ENCODE results near the gene TMEM183A.

TMEM183A gene

DNA sequence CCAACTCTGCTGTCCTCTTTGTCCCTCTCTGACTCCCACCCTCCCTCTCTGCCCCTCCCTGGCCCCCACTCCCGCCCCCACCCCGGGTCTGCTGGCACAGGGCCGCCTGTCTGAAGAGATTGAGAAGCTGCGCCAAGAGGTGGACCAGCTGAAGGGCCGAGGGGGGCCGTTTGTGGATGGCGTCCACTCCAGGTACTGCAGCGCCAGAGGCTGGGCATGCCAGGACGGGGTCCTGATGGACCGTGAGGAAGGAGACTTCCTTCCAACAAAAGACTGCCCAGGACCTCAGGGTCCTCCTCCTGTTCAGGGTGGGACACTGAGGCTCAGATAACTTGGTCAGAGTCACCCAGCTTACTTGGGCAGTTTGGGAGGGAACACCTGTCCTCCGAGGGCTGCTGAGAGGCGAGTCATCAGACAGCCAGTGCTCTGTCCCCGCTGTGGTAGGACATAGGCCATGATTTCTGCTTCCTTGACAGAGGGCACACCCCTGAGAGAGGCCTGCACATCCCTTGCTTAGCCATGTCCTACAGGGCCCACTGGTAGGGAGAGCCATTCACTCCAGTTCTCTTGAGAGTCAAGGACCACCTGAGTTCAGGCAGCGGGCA lies 42.5 kb downstream of the TMEM183A start:
- Histone ChIP-seq H3K4me3 (no peak overlapping the region), H3K9me3 (no peaks in the 10 kb centered on the region), H3K36me3 (replicated peaks) (no peaks in the 10 kb centered on the region), H3K4me1 (peaks cover 8% of the 10 kb centered on the region), H3K27me3 (ENCODE audit: low read depth) (no peaks in the 10 kb centered on the region)
- DNase-seq (ENCODE audit: low spot score in 2 of 2) = no peak
- in situ Hi-C loops (cut with MboI; ENCODE audit: low sequenced_read_pairs) = no loop called here

DNA sequence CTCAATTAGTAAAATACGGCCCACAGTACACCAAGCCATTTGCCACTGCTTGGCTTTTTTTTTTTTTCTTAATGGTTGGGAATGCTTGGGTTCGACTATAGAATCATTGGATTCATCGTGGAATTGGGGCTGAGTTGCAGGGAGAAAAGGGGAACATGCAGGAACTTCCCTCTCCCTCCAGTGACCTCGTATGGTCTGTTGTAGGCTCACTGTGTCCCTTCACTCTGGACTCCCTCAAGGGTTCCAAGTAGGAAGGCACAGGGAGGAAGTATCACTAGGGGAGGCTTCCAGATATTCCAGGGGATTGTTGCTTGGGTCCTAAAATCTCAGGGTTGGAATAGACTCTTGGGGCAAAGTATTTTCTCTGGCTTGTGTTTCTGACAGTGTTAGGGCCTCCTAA lies 43.7 kb downstream of the TMEM183A start:
- no peak for DNase-seq (ENCODE audit: low spot score in 2 of 2)
- H3K4me3 ChIP-seq = no peak overlapping the region
- H3K4me1 ChIP-seq = peaks cover 11% of the 10 kb centered on the region
- no peaks in the 10 kb centered on the region for H3K9me3 ChIP-seq
- no peaks in the 10 kb centered on the region for H3K27me3 ChIP-seq (ENCODE audit: low read depth)
- in situ Hi-C loops (cut with MboI; ENCODE audit: low sequenced_read_pairs) = no loop called here
- H3K36me3 ChIP-seq (replicated peaks) = no peaks in the 10 kb centered on the region

GRCh38 chr1:203051841-203052324 lies 44.7 kb downstream of the TMEM183A start:
- DNase-seq (ENCODE audit: low spot score in 2 of 2) = no peak
- Histone ChIP-seq H3K36me3 (replicated peaks) (no peaks in the 10 kb centered on the region), H3K4me3 (no peak overlapping the region), H3K27me3 (ENCODE audit: low read depth) (no peaks in the 10 kb centered on the region), H3K4me1 (peaks cover 11% of the 10 kb centered on the region), H3K9me3 (no peaks in the 10 kb centered on the region)
- in situ Hi-C loops (cut with MboI; ENCODE audit: low sequenced_read_pairs) = no loop called here

GRCh38 chr1:203052601-203053000 lies 45.4 kb downstream of the TMEM183A start:
- H3K4me1 ChIP-seq = peaks cover 11% of the 10 kb centered on the region
- DNase-seq (ENCODE audit: low spot score in 2 of 2) = no peak
- in situ Hi-C loops (cut with MboI; ENCODE audit: low sequenced_read_pairs) = no loop called here
- no peaks in the 10 kb centered on the region for H3K27me3 ChIP-seq (ENCODE audit: low read depth)
- H3K9me3 ChIP-seq = no peaks in the 10 kb centered on the region
- no peak overlapping the region for H3K4me3 ChIP-seq
- H3K36me3 ChIP-seq (replicated peaks) = no peaks in the 10 kb centered on the region

- DNase-seq (ENCODE audit: low spot score in 2 of 2) = no peak
- no peaks in the 10 kb centered on the region for H3K27me3 ChIP-seq (ENCODE audit: low read depth)
- H3K4me3 ChIP-seq = no peak overlapping the region
- H3K9me3 ChIP-seq = no peaks in the 10 kb centered on the region
- H3K4me1 ChIP-seq = peaks cover 11% of the 10 kb centered on the region
- no peaks in the 10 kb centered on the region for H3K36me3 ChIP-seq (replicated peaks)
- in situ Hi-C loops (cut with MboI; ENCODE audit: low sequenced_read_pairs) = no loop called here
These were observed 47.0 kb downstream of the TMEM183A start for GRCh38 chr1:203054184-203054583.

DNA sequence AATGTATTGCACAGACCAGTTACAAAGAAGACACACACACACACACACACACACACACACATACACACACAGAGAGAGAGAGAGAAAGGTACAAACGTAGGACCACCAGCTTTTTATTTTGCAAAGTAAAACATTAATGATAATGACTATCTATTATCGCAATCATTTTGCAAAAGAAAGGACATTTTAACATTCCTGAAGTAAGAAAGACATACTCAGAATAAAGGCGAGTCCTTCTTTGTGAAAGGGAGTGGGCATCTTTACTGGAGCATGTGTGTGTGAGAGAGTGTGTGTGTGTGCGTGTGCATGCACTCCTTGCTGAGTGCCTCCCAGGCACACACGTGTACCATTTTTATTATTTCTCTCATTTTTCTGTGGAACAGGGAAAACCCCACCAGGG lies 47.5 kb downstream of the TMEM183A start:
- H3K36me3 ChIP-seq (replicated peaks) = no peaks in the 10 kb centered on the region
- H3K27me3 ChIP-seq (ENCODE audit: low read depth) = no peaks in the 10 kb centered on the region
- peak; percentile 46 to 75 for DNase-seq (ENCODE audit: low spot score in 2 of 2)
- H3K4me3 ChIP-seq = no peak overlapping the region
- H3K4me1 ChIP-seq = peaks cover 11% of the 10 kb centered on the region
- no peaks in the 10 kb centered on the region for H3K9me3 ChIP-seq
- in situ Hi-C loops (cut with MboI; ENCODE audit: low sequenced_read_pairs) = no loop called here

DNA sequence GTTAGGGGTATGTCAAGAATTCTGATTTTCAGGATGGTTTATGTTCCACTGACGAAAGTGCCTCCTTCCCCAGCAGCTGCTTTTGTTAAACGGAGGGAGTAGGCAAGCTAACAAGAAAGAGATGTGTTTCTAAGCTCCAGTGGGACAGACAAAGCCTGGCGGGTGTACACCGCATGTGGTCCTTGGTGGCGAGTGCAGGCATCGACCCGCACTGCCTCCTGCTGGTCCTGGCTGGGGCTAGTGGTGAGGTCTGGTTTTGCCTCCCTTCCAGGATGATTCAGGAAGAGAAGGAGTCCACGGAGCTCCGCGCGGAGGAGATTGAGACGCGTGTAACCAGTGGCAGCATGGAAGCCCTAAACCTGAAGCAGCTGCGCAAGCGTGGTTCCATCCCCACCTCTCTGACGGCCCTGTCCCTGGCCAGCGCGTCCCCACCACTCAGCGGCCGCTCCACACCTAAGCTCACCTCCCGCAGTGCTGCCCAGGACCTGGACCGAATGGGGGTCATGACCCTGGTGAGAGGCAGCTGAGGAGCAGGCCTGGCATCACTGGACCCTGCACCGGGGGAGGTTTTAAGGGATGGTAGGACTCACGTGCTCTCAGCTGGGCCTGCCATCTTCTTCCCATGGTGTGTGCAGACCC lies 48.1 kb downstream of the TMEM183A start:
- DNase-seq (ENCODE audit: low spot score in 2 of 2) = peak; percentile 8 to 66
- in situ Hi-C loops (cut with MboI; ENCODE audit: low sequenced_read_pairs) = no loop called here
- Histone ChIP-seq H3K4me3 (no peak overlapping the region), H3K4me1 (peaks cover 11% of the 10 kb centered on the region), H3K36me3 (replicated peaks) (no peaks in the 10 kb centered on the region), H3K9me3 (no peaks in the 10 kb centered on the region), H3K27me3 (ENCODE audit: low read depth) (no peaks in the 10 kb centered on the region)

DNA sequence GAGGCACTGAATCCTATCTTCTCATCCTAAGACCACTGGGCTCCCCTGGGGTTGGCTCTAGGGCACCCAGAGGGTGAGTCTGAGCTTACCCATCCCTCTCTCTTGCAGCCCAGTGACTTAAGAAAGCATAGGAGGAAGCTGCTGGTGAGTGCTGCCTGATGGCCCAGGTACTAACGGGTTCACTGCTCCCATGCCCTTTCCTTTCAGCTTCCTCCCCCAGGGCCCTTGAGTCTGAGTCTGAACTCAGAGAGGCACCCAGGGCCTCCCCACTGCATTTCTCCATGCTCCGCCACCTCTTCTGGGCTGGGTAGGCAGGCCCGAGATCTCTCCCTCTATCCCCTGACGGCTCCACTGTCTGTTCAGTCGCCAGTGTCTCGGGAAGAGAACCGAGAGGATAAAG lies 48.8 kb downstream of the TMEM183A start:
- no peaks in the 10 kb centered on the region for H3K36me3 ChIP-seq (replicated peaks)
- no peaks in the 10 kb centered on the region for H3K27me3 ChIP-seq (ENCODE audit: low read depth)
- in situ Hi-C loops (cut with MboI; ENCODE audit: low sequenced_read_pairs) = no loop called here
- H3K4me3 ChIP-seq = no peak overlapping the region
- H3K4me1 ChIP-seq = peaks cover 11% of the 10 kb centered on the region
- DNase-seq (ENCODE audit: low spot score in 2 of 2) = no peak
- no peaks in the 10 kb centered on the region for H3K9me3 ChIP-seq

GRCh38 chr1:203056516-203056915 lies 49.3 kb downstream of the TMEM183A start:
- no peaks in the 10 kb centered on the region for H3K36me3 ChIP-seq (replicated peaks)
- no peaks in the 10 kb centered on the region for H3K27me3 ChIP-seq (ENCODE audit: low read depth)
- H3K4me1 ChIP-seq = peaks cover 11% of the 10 kb centered on the region
- no peaks in the 10 kb centered on the region for H3K9me3 ChIP-seq
- in situ Hi-C loops (cut with MboI; ENCODE audit: low sequenced_read_pairs) = no loop called here
- no peak overlapping the region for H3K4me3 ChIP-seq
- no peak for DNase-seq (ENCODE audit: low spot score in 2 of 2)

GRCh38 chr1:203057911-203058675 lies 50.9 kb downstream of the TMEM183A start:
- in situ Hi-C loops (cut with MboI; ENCODE audit: low sequenced_read_pairs) = no loop called here
- Histone ChIP-seq H3K4me3 (no peak overlapping the region), H3K36me3 (replicated peaks) (no peaks in the 10 kb centered on the region), H3K27me3 (ENCODE audit: low read depth) (no peaks in the 10 kb centered on the region), H3K9me3 (no peaks in the 10 kb centered on the region), H3K4me1 (peaks cover 11% of the 10 kb centered on the region)
- no peak for DNase-seq (ENCODE audit: low spot score in 2 of 2)

DNA sequence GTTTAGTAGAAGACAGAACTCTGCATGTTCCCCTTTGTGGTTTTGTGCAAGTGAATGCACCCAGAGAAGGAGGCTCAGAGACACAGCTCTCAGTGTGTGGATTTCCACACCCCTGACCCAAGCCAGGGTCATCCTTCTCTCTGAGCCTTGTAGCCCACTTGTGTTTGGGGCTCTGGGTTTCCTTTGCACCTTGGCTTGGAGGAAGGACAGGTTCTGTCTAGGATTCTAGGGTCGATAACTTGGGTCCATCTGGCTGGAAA lies 51.4 kb downstream of the TMEM183A start:
- in situ Hi-C loops (cut with MboI; ENCODE audit: low sequenced_read_pairs) = no loop called here
- Histone ChIP-seq H3K9me3 (no peaks in the 10 kb centered on the region), H3K4me3 (no peak overlapping the region), H3K27me3 (ENCODE audit: low read depth) (no peaks in the 10 kb centered on the region), H3K4me1 (peaks cover 11% of the 10 kb centered on the region), H3K36me3 (replicated peaks) (no peaks in the 10 kb centered on the region)
- no peak for DNase-seq (ENCODE audit: low spot score in 2 of 2)

- no peak for DNase-seq (ENCODE audit: low spot score in 2 of 2)
- no peaks in the 10 kb centered on the region for H3K9me3 ChIP-seq
- no peaks in the 10 kb centered on the region for H3K27me3 ChIP-seq (ENCODE audit: low read depth)
- H3K4me3 ChIP-seq = no peak overlapping the region
- in situ Hi-C loops (cut with MboI; ENCODE audit: low sequenced_read_pairs) = no loop called here
- H3K36me3 ChIP-seq (replicated peaks) = no peaks in the 10 kb centered on the region
- peaks cover 6% of the 10 kb centered on the region for H3K4me1 ChIP-seq
These were observed 52.3 kb downstream of the TMEM183A start for GRCh38 chr1:203059485-203059884.

DNA sequence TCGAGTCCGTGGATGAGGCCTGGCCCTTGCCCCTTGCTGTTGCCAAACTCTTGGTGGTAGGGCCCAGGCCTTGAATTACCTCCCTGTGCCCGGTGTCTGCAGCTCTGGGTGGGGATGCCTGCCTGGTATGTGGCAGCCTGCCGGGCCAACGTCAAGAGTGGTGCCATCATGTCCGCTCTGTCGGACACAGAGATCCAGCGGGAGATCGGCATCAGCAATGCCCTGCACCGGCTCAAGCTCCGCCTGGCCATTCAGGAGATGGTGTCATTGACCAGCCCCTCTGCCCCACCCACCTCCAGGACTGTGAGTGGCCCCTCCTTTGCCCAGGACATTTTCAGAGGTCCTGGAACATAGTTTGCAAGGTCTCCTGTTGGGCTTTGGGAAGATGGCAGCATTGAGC lies 52.9 kb downstream of the TMEM183A start:
- H3K36me3 ChIP-seq (replicated peaks) = no peaks in the 10 kb centered on the region

DNA sequence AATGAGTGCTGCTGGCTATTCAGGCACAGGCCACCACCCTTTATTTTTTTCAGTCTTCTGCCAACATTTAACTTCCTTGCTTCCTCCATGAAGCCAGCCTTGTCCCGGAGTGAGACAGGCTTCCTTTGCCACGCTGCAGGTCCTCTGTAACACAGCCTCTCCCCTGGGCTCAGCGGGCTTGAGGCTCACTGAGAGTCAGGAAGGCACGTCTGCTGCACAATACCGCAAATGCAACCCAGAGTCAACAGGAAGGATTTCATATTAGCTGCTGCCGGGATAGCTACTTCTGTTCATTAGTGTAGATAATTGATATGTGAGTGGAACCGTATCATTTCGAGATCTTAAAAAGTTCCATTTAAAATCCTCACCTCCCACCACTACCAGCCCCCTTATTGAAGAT lies 56.1 kb downstream of the TMEM183A start:
- H3K36me3 ChIP-seq (replicated peaks) = no peaks in the 10 kb centered on the region
- H3K27me3 ChIP-seq (ENCODE audit: low read depth) = no peaks in the 10 kb centered on the region
- in situ Hi-C loops (cut with MboI; ENCODE audit: low sequenced_read_pairs) = no loop called here
- H3K4me1 ChIP-seq = no peaks in the 10 kb centered on the region
- H3K9me3 ChIP-seq = no peaks in the 10 kb centered on the region
- no peak overlapping the region for H3K4me3 ChIP-seq
- no peak for DNase-seq (ENCODE audit: low spot score in 2 of 2)

More for the DNA sequence above, 52.9 kb downstream of the TMEM183A start:
- Histone ChIP-seq H3K4me1 (no peaks in the 10 kb centered on the region; the same call in 1 of the 2 replicates), H3K4me3 (no peak overlapping the region), H3K9me3 (no peaks in the 10 kb centered on the region), H3K27me3 (ENCODE audit: low read depth) (no peaks in the 10 kb centered on the region)
- in situ Hi-C loops (cut with MboI; ENCODE audit: low sequenced_read_pairs) = no loop called here
- DNase-seq (ENCODE audit: low spot score in 2 of 2) = no peak
